Activated T-helper 17 cell treated with anti-CD3 and anti-CD28 coated beads, Interleukin-2, amount 50 U/mL, for 72 hours (primary cell): ENCODE results near the gene ENAH. TPM values are rescaled to one million over a fixed set of nuclear protein-coding genes. Genes with fewer than 3 reads are reported as not detected.

Experiments
- ATAC-seq: fragments of 150-1000 bp; cut with Tn5 transposase; replicated peaks from 2 replicates; pipeline ENCODE4 v1.10.0; 2021; ENCODE audit warnings: mild to moderate bottlenecking, moderate library complexity
- H3K27ac Mint-ChIP-seq: one replicate; pipeline ENCODE4 v1.8.0; 2022; ENCODE audit warnings: mixed read lengths
- H3K27me3 Mint-ChIP-seq: one replicate; pipeline ENCODE4 v1.8.0; 2022; ENCODE audit warnings: mixed read lengths
- H3K36me3 Mint-ChIP-seq: one replicate; pipeline ENCODE4 v1.8.0; 2022; ENCODE audit warnings: low read depth, mild to moderate bottlenecking, mixed read lengths
- H3K4me1 Mint-ChIP-seq: one replicate; pipeline ENCODE4 v1.8.0; 2022; ENCODE audit warnings: mixed read lengths
- H3K4me3 Mint-ChIP-seq: one replicate; pipeline ENCODE4 v1.8.0; 2022; ENCODE audit warnings: mild to moderate bottlenecking, mixed read lengths
- H3K9me3 Mint-ChIP-seq: one replicate; pipeline ENCODE4 v1.8.0; 2022; ENCODE audit warnings: mixed read lengths
- total RNA-seq, 2 donors: library from RNA; stranded (reverse); gene quantifications; one replicate each; pipeline ENCODE4 v1.2.3, GENCODE V29; 2022

The ENAH gene
- total RNA-seq, 2 donors from 2014 or later: 0.08 TPM; not detected in 1

- no peak overlapping the region for H3K27ac Mint-ChIP-seq
- no peaks in the 10 kb centered on the region for H3K4me1 Mint-ChIP-seq
- H3K27me3 Mint-ChIP-seq: no peaks in the 10 kb centered on the region
- no peak for ATAC-seq
- no peak overlapping the region for H3K4me3 Mint-ChIP-seq
- no peaks in the 10 kb centered on the region for H3K9me3 Mint-ChIP-seq
- no peaks in the 10 kb centered on the region for H3K36me3 Mint-ChIP-seq
These were observed 40.6 kb downstream of the ENAH start for GRCh38 chr1:225612287-225612686.

GRCh38 chr1:225611537-225612223 is 41.2 kb downstream of the ENAH start:
- ATAC-seq: no peak
- Mint-ChIP-seq H3K27me3 (no peaks in the 10 kb centered on the region), H3K27ac (no peak overlapping the region), H3K4me3 (no peak overlapping the region), H3K4me1 (no peaks in the 10 kb centered on the region), H3K36me3 (no peaks in the 10 kb centered on the region), H3K9me3 (no peaks in the 10 kb centered on the region)

GRCh38 chr1:225610539-225610938 is 42.4 kb downstream of the ENAH start:
- no peak for ATAC-seq
- no peaks in the 10 kb centered on the region for H3K9me3 Mint-ChIP-seq
- no peaks in the 10 kb centered on the region for H3K36me3 Mint-ChIP-seq
- H3K4me3 Mint-ChIP-seq: no peak overlapping the region
- H3K27ac Mint-ChIP-seq: no peak overlapping the region
- no peaks in the 10 kb centered on the region for H3K4me1 Mint-ChIP-seq
- H3K27me3 Mint-ChIP-seq: no peaks in the 10 kb centered on the region

- no peaks in the 10 kb centered on the region for H3K27me3 Mint-ChIP-seq
- no peaks in the 10 kb centered on the region for H3K36me3 Mint-ChIP-seq
- H3K4me3 Mint-ChIP-seq: no peak overlapping the region
- H3K4me1 Mint-ChIP-seq: no peaks in the 10 kb centered on the region
- ATAC-seq: no peak
- H3K27ac Mint-ChIP-seq: no peak overlapping the region
- no peaks in the 10 kb centered on the region for H3K9me3 Mint-ChIP-seq
These were observed 44.7 kb downstream of the ENAH start for GRCh38 chr1:225608014-225608796.

- no peak overlapping the region for H3K27ac Mint-ChIP-seq
- no peaks in the 10 kb centered on the region for H3K36me3 Mint-ChIP-seq
- no peak overlapping the region for H3K4me3 Mint-ChIP-seq
- ATAC-seq: no peak
- H3K9me3 Mint-ChIP-seq: no peaks in the 10 kb centered on the region
- H3K4me1 Mint-ChIP-seq: no peaks in the 10 kb centered on the region
- H3K27me3 Mint-ChIP-seq: no peaks in the 10 kb centered on the region
These were observed 45.6 kb downstream of the ENAH start for GRCh38 chr1:225607355-225607754.

- ATAC-seq: no peak
- Mint-ChIP-seq H3K27me3 (no peaks in the 10 kb centered on the region), H3K36me3 (no peaks in the 10 kb centered on the region), H3K27ac (no peak overlapping the region), H3K4me1 (no peaks in the 10 kb centered on the region), H3K4me3 (no peak overlapping the region), H3K9me3 (no peaks in the 10 kb centered on the region)
These were observed 49.2 kb downstream of the ENAH start for GRCh38 chr1:225603538-225604354.

- H3K27ac Mint-ChIP-seq: no peak overlapping the region
These were observed 50.2 kb downstream of the ENAH start for GRCh38 chr1:225602590-225603206.

GRCh38 chr1:225601902-225602589 is 50.9 kb downstream of the ENAH start:
- no peaks in the 10 kb centered on the region for H3K36me3 Mint-ChIP-seq
- H3K4me1 Mint-ChIP-seq: no peaks in the 10 kb centered on the region

More at GRCh38 chr1:225602590-225603206, 50.2 kb downstream of the ENAH start:
- no peaks in the 10 kb centered on the region for H3K4me1 Mint-ChIP-seq
- H3K9me3 Mint-ChIP-seq: no peaks in the 10 kb centered on the region
- H3K4me3 Mint-ChIP-seq: no peak overlapping the region
- ATAC-seq: no peak
- H3K27me3 Mint-ChIP-seq: peaks cover 6% of the 10 kb centered on the region
- H3K36me3 Mint-ChIP-seq: no peaks in the 10 kb centered on the region

GRCh38 chr1:225598847-225599246 is 54.1 kb downstream of the ENAH start:
- no peaks in the 10 kb centered on the region for H3K36me3 Mint-ChIP-seq
- H3K4me3 Mint-ChIP-seq: no peak overlapping the region
- no peak for ATAC-seq
- peaks cover 6% of the 10 kb centered on the region for H3K27me3 Mint-ChIP-seq
- no peaks in the 10 kb centered on the region for H3K4me1 Mint-ChIP-seq
- H3K9me3 Mint-ChIP-seq: no peaks in the 10 kb centered on the region
- no peak overlapping the region for H3K27ac Mint-ChIP-seq

More at GRCh38 chr1:225601902-225602589, 50.9 kb downstream of the ENAH start:
- no peak overlapping the region for H3K4me3 Mint-ChIP-seq
- peaks cover 6% of the 10 kb centered on the region for H3K27me3 Mint-ChIP-seq
- no peaks in the 10 kb centered on the region for H3K9me3 Mint-ChIP-seq
- H3K27ac Mint-ChIP-seq: no peak overlapping the region
- ATAC-seq: no peak

- no peak overlapping the region for H3K4me3 Mint-ChIP-seq
- ATAC-seq: no peak
- peaks cover 6% of the 10 kb centered on the region for H3K27me3 Mint-ChIP-seq
- no peaks in the 10 kb centered on the region for H3K36me3 Mint-ChIP-seq
- no peaks in the 10 kb centered on the region for H3K9me3 Mint-ChIP-seq
- no peaks in the 10 kb centered on the region for H3K4me1 Mint-ChIP-seq
- no peak overlapping the region for H3K27ac Mint-ChIP-seq
These were observed 54.9 kb downstream of the ENAH start for GRCh38 chr1:225597926-225598575.

GRCh38 chr1:225596736-225597135 is 56.2 kb downstream of the ENAH start:
- H3K27me3 Mint-ChIP-seq: peaks cover 9% of the 10 kb centered on the region
- no peaks in the 10 kb centered on the region for H3K36me3 Mint-ChIP-seq
- no peak overlapping the region for H3K27ac Mint-ChIP-seq
- ATAC-seq: no peak
- no peaks in the 10 kb centered on the region for H3K4me1 Mint-ChIP-seq
- no peaks in the 10 kb centered on the region for H3K9me3 Mint-ChIP-seq
- H3K4me3 Mint-ChIP-seq: no peak overlapping the region

GRCh38 chr1:225595974-225596551 is 56.9 kb downstream of the ENAH start:
- H3K4me1 Mint-ChIP-seq: no peaks in the 10 kb centered on the region
- ATAC-seq: no peak
- H3K4me3 Mint-ChIP-seq: no peak overlapping the region
- H3K9me3 Mint-ChIP-seq: no peaks in the 10 kb centered on the region
- H3K36me3 Mint-ChIP-seq: no peaks in the 10 kb centered on the region
- no peak overlapping the region for H3K27ac Mint-ChIP-seq
- peaks cover 9% of the 10 kb centered on the region for H3K27me3 Mint-ChIP-seq

- Mint-ChIP-seq H3K36me3 (no peaks in the 10 kb centered on the region), H3K27ac (no peak overlapping the region), H3K4me1 (no peaks in the 10 kb centered on the region), H3K27me3 (peaks cover 12% of the 10 kb centered on the region), H3K4me3 (no peak overlapping the region), H3K9me3 (no peaks in the 10 kb centered on the region)
- no peak for ATAC-seq
These were observed 57.5 kb downstream of the ENAH start for GRCh38 chr1:225595452-225595851.
